ENCODE measurements around the gene CYTIP.

CYTIP gene

DNA sequence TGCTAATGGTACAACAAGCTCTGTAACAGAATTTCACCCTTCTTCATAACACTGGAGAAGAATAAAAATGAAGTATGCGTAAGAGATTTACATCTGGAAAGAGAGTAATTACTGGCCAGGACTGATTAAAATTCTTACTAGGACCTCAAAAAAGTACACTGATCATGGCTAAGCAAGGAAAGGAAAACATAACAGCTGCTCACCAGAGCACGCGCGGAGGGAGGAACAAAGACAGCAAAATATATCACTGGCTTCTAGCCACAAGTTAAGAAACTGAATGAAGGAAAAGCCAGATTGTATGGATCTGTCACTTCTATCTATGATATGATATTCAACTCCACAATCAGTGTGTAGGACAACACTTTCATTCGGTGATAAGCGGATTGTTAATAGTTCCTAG is 15.6 kb upstream of the CYTIP start:
- no peaks in the 10 kb centered on the region for H3K36me3 ChIP-seq (ENCODE audit: control insufficient read depth, insufficient read depth, low read length)
- no peak overlapping the region for H3K9ac ChIP-seq (ENCODE audit: low read length)
- no peak overlapping the region for H3K4me3 ChIP-seq (ENCODE audit: low read length)
- no peaks in the 10 kb centered on the region for H3K27me3 ChIP-seq (ENCODE audit: control insufficient read depth, insufficient read depth, low read length)
- H3K9me3 ChIP-seq (ENCODE audit: control insufficient read depth, low read length), result no peaks in the 10 kb centered on the region
- peaks cover 18% of the 10 kb centered on the region for H3K4me1 ChIP-seq (ENCODE audit: control insufficient read depth, insufficient read depth, low read length)

DNA sequence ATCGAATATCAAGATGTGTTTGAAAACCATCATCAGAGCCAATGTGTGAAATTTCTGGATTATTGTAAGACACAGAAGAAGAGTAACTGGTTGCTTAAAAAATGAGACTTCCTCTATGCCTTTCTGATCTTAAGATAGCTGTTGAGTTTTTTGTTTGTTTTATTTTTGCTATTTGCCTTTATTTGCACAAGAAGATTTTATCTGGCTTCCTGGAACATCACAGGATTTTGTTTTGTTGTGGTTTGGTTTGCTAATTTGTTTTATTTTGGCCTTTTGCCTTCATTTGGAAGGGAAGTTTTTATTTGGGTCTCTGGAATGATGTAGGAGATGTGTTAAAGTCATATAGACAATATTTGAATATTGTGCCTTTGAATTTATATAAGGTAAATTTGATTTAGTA is 3.9 kb upstream of the CYTIP start:
- H3K4me3 ChIP-seq (ENCODE audit: low read length), result no peak overlapping the region
- peaks cover 22% of the 10 kb centered on the region for H3K4me1 ChIP-seq (ENCODE audit: control insufficient read depth, insufficient read depth, low read length)
- H3K9me3 ChIP-seq (ENCODE audit: control insufficient read depth, low read length), result no peaks in the 10 kb centered on the region
- H3K27me3 ChIP-seq (ENCODE audit: control insufficient read depth, insufficient read depth, low read length), result no peaks in the 10 kb centered on the region
- H3K36me3 ChIP-seq (ENCODE audit: control insufficient read depth, insufficient read depth, low read length), result no peaks in the 10 kb centered on the region
- H3K9ac ChIP-seq (ENCODE audit: low read length), result no peak overlapping the region

DNA sequence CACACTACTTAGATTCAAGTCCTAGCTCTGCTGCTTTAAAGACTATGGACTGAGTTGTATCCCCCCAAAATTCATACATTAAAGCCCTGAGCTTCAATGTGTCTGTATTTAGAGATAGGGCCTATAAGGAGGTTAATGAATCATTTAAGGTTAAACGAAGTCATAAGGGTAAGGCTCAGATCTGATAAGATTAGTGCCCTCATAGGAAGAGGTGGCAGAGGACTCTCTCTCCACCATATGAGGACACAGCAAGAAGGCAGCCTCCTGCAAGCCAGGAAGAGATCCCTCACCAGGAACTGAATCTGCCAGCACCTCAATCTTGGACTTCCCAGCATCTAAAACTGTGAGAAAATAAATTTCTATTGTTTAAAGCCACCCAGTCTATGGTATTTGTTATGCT is 3.1 kb upstream of the CYTIP start:
- Histone ChIP-seq H3K4me3 (ENCODE audit: low read length) (no peak overlapping the region), H3K36me3 (ENCODE audit: control insufficient read depth, insufficient read depth, low read length) (no peaks in the 10 kb centered on the region), H3K4me1 (ENCODE audit: control insufficient read depth, insufficient read depth, low read length) (peaks cover 22% of the 10 kb centered on the region), H3K27me3 (ENCODE audit: control insufficient read depth, insufficient read depth, low read length) (no peaks in the 10 kb centered on the region), H3K9me3 (ENCODE audit: control insufficient read depth, low read length) (no peaks in the 10 kb centered on the region), H3K9ac (ENCODE audit: low read length) (no peak overlapping the region)

DNA sequence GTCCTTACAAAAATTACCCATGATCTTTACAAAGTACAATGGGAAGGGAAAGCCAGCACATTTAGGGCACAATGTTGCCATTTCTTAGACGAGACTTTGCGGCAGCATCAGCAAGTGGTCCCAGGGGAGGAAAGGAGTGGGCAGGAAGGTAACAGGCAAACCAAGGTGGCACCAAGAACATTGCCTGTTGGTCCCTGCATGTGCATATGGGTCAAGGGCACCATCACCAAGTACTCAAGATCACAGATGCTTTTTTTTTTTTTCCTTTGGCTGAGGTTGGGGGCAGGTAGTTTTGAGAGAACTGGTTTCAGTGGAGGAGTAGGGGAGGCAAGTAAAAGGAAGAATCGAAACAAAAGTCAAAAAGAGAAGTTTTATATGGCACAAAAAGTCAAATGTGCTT is 752 bp upstream of the CYTIP start:
- Histone ChIP-seq H3K9me3 (ENCODE audit: control insufficient read depth, low read length) (no peaks in the 10 kb centered on the region), H3K9ac (ENCODE audit: low read length) (no peak overlapping the region), H3K4me3 (ENCODE audit: low read length) (no peak overlapping the region), H3K27me3 (ENCODE audit: control insufficient read depth, insufficient read depth, low read length) (no peaks in the 10 kb centered on the region), H3K36me3 (ENCODE audit: control insufficient read depth, insufficient read depth, low read length) (no peaks in the 10 kb centered on the region), H3K4me1 (ENCODE audit: control insufficient read depth, insufficient read depth, low read length) (peaks cover 26% of the 10 kb centered on the region)

DNA sequence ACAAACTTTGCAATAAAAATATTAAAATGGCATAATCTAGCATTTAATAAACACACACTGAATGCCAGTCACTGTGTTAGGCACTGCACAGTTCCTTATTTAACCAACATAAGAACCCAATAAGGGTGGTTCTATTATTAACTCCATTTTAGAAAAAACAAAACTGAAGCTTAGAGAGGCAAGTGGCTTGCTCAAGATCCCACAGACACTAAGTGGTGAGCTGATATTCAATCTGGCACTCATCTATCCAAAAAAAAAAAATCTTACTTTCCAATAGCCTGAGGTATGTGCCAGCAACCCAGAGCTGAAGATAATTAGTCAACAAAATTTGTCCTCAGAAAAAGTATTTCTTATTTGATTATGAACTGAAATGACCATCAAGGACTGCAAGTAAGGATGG is 799 bp downstream of the CYTIP start:
- Histone ChIP-seq H3K36me3 (ENCODE audit: control insufficient read depth, insufficient read depth, low read length) (no peaks in the 10 kb centered on the region), H3K27me3 (ENCODE audit: control insufficient read depth, insufficient read depth, low read length) (no peaks in the 10 kb centered on the region), H3K9ac (ENCODE audit: low read length) (peak overlapping the region; percentile 64), H3K4me3 (ENCODE audit: low read length) (peak overlapping the region; percentile 62), H3K9me3 (ENCODE audit: control insufficient read depth, low read length) (no peaks in the 10 kb centered on the region), H3K4me1 (ENCODE audit: control insufficient read depth, insufficient read depth, low read length) (peaks cover 26% of the 10 kb centered on the region)

DNA sequence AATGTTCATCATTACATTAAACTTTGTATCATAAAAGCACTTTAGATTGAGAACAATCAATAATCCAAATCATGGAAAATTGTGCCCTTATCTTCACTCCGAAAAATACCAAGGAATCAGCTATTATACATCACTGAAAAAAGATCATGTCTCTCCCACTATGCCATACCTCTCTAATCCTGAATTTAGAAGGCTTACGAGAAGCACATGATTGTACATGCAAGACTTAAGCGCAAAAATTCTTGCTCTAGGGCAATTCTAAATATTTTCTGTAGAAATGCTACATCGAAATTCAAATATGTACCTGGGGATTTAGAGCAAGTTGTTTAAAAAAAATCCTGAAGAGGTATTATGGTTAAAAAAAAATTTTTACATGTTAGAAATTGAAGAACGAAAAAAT is 1.3 kb downstream of the CYTIP start:
- peak overlapping the region; percentile 64 for H3K9ac ChIP-seq (ENCODE audit: low read length)
- peak overlapping the region; percentile 62 for H3K4me3 ChIP-seq (ENCODE audit: low read length)
- H3K36me3 ChIP-seq (ENCODE audit: control insufficient read depth, insufficient read depth, low read length), result no peaks in the 10 kb centered on the region
- H3K9me3 ChIP-seq (ENCODE audit: control insufficient read depth, low read length), result no peaks in the 10 kb centered on the region
- peaks cover 26% of the 10 kb centered on the region for H3K4me1 ChIP-seq (ENCODE audit: control insufficient read depth, insufficient read depth, low read length)
- H3K27me3 ChIP-seq (ENCODE audit: control insufficient read depth, insufficient read depth, low read length), result no peaks in the 10 kb centered on the region

DNA sequence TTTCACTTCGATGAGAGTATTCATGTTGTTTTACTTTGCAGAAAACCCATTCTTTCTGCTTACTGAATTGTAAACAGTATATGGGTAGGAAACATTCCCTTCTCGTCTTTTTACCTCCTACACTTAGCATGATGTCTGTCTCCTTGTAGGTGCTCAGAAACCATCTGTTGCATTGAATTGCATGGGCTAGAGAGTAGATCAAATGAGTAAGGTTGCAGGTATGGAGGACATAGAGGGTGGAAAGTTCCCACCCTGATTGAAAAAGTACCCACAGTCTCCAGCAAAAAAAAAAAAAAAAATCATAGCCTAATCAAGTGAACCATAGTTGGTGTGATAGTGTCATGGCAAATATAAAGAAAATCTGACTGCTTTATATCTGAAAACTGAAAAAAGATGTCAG is 1.7 kb downstream of the CYTIP start:
- Histone ChIP-seq H3K36me3 (ENCODE audit: control insufficient read depth, insufficient read depth, low read length) (no peaks in the 10 kb centered on the region), H3K9ac (ENCODE audit: low read length) (peak overlapping the region; percentile 64), H3K4me1 (ENCODE audit: control insufficient read depth, insufficient read depth, low read length) (peaks cover 23% of the 10 kb centered on the region), H3K4me3 (ENCODE audit: low read length) (peak overlapping the region; percentile 74), H3K9me3 (ENCODE audit: control insufficient read depth, low read length) (no peaks in the 10 kb centered on the region), H3K27me3 (ENCODE audit: control insufficient read depth, insufficient read depth, low read length) (no peaks in the 10 kb centered on the region)

DNA sequence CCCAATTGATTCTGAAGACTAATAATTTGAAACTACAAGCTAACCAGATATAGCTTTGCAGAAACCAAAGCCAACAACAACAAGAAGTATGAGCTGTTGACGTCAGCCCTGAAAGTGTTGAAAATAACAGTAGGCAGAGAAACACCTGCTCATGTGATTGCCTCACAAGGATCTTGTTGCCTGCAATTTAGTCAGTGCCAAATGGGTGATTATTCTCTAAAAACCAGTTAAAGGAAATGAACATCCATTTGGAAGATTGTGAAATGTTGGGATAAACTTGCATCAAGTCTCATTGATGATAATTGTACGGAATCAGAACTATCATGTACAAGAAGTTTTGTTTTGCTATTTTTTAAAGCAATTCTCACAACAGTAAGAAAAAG is 2.8 kb downstream of the CYTIP start:
- Histone ChIP-seq H3K9ac (ENCODE audit: low read length) (peak overlapping the region; percentile 64), H3K27me3 (ENCODE audit: control insufficient read depth, insufficient read depth, low read length) (no peaks in the 10 kb centered on the region), H3K4me3 (ENCODE audit: low read length) (peak overlapping the region; percentile 74), H3K4me1 (ENCODE audit: control insufficient read depth, insufficient read depth, low read length) (peaks cover 17% of the 10 kb centered on the region), H3K36me3 (ENCODE audit: control insufficient read depth, insufficient read depth, low read length) (no peaks in the 10 kb centered on the region), H3K9me3 (ENCODE audit: control insufficient read depth, low read length) (no peaks in the 10 kb centered on the region)

DNA sequence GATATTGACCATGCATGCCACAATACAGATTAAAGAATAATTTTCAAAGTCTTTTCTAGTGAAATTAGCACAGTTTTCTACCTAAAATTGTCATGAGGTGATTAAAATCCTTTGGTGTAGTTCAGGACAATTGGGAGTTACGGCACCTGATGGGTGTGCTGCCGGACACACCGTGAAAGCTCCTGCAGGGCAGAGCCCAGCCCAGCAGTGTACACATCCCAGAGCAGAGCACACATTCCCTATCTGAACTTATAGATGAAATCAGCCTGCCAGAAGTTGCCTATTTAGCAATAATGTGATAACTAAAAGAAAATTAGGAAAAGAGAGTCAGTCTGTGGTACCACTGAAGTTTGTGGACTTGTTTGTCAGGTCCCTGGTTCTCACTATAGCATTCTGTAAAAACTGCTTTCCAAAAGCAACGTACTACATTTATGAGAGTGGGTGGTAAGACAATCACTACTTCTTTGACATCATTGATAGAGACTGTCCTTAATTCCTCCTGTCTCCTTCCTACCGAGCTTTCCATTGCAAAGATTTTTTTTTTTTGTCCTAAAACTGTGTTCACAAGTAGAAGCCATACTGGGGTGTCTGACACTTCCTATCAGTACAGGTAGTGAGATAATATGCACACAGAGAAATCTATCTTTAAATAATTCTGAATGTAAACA is 3.4 kb downstream of the CYTIP start:
- Histone ChIP-seq H3K9me3 (ENCODE audit: control insufficient read depth, low read length) (no peaks in the 10 kb centered on the region), H3K4me1 (ENCODE audit: control insufficient read depth, insufficient read depth, low read length) (peaks cover 20% of the 10 kb centered on the region), H3K4me3 (ENCODE audit: low read length) (peak overlapping the region; percentile 74), H3K9ac (ENCODE audit: low read length) (peak overlapping the region; percentile 53), H3K36me3 (ENCODE audit: control insufficient read depth, insufficient read depth, low read length) (no peaks in the 10 kb centered on the region), H3K27me3 (ENCODE audit: control insufficient read depth, insufficient read depth, low read length) (no peaks in the 10 kb centered on the region)

DNA sequence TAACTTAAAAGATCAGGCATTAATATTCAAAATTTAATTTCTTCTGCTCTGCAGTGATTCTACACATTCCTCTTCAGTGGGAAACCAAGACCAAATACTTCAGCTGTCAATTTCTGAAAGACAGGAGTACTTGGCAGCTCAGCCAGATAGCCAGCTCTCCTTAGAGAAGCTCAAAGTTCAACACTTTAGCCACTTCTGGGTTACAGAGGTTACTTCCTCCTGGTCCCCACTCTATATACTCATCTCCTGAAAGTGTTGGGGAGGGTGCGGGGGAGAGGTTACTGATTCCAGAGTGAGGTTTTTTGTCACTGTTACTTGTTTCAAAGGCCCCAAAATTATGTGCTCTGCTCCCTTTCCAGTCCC is 4.1 kb downstream of the CYTIP start:
- H3K9me3 ChIP-seq (ENCODE audit: control insufficient read depth, low read length), result no peaks in the 10 kb centered on the region
- H3K36me3 ChIP-seq (ENCODE audit: control insufficient read depth, insufficient read depth, low read length), result no peaks in the 10 kb centered on the region
- peaks cover 19% of the 10 kb centered on the region for H3K4me1 ChIP-seq (ENCODE audit: control insufficient read depth, insufficient read depth, low read length)
- peak overlapping the region; percentile 18 for H3K4me3 ChIP-seq (ENCODE audit: low read length)
- H3K27me3 ChIP-seq (ENCODE audit: control insufficient read depth, insufficient read depth, low read length), result no peaks in the 10 kb centered on the region
- H3K9ac ChIP-seq (ENCODE audit: low read length), result peak overlapping the region; percentile 53

DNA sequence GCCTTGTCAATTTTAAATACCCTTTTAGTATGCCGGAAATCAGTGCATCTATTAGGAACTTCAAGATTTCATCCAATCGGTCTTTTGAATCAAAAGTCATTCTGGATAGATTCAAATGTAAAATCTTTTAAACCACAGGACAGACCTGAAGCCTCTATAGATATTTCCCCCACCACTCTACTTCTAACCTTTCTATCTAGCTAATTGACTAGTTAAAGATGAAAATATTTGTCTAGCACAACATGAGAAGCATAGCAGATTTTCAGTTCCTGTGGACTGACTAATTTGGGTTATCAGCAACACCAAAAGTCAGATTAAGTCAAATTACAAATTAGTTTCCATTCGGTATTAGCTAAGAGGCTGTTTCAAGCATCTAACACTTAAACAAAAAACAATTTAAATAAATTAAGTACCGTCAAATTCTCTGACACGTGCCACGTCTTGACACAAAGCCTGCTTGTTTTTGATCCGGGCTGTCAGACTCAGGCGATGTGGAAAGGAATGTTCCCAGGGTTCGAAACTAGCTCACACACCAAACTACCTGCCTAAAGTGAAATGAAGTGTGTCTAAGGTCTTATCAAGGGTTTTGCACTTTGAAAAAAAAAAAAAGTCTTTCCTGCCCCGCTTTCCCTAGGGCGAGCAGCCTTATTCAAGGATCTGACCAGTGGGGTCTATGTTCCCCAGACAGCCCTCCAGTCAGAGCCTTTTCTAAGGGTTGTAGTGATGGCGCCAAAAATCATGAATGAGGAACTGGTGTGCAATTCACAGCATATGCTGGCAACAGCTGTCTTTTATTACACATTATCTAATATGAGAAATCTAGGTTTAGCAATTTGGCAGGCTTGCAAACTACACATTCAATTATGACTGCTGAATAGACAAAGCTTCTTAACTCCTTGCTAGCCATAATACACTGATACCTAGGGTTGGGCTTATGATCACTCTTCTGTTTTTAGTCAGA is 4.7 kb downstream of the CYTIP start:
- peaks cover 19% of the 10 kb centered on the region for H3K4me1 ChIP-seq (ENCODE audit: control insufficient read depth, insufficient read depth, low read length)
- H3K9ac ChIP-seq (ENCODE audit: low read length), result peak overlapping the region; percentile 53
- no peaks in the 10 kb centered on the region for H3K36me3 ChIP-seq (ENCODE audit: control insufficient read depth, insufficient read depth, low read length)
- peak overlapping the region; percentile 18 for H3K4me3 ChIP-seq (ENCODE audit: low read length)
- H3K27me3 ChIP-seq (ENCODE audit: control insufficient read depth, insufficient read depth, low read length), result no peaks in the 10 kb centered on the region
- H3K9me3 ChIP-seq (ENCODE audit: control insufficient read depth, low read length), result no peaks in the 10 kb centered on the region

DNA sequence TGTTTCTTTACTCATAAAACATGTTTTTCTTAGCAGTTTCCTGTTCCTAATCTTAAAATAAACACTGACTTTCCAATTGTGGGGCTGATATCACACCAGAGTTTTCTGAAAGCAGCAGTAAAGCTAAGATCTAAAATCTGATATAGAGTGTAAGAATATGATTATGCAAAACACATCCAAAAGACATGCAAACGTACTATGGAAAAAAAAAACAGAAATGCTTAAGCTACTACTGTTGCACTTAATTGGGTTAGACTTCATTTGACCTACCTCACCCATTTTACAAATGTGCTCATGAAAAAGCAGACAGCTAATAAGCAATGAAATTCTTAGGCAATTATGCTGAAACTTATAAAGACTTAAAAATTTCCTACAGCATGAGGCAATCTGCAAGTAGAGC is 10.5 kb downstream of the CYTIP start:
- peaks cover 14% of the 10 kb centered on the region for H3K36me3 ChIP-seq (ENCODE audit: control insufficient read depth, insufficient read depth, low read length)
- peaks cover 34% of the 10 kb centered on the region for H3K4me1 ChIP-seq (ENCODE audit: control insufficient read depth, insufficient read depth, low read length)
- no peaks in the 10 kb centered on the region for H3K9me3 ChIP-seq (ENCODE audit: control insufficient read depth, low read length)
- H3K27me3 ChIP-seq (ENCODE audit: control insufficient read depth, insufficient read depth, low read length), result no peaks in the 10 kb centered on the region
- H3K4me3 ChIP-seq (ENCODE audit: low read length), result no peak overlapping the region
- H3K9ac ChIP-seq (ENCODE audit: low read length), result no peak overlapping the region

Data from mucosa of stomach (tissue), 1 donor.